22Rv1 (cell line): ENCODE data around the gene FZD10.

Source experiments
- H3K27ac ChIP-seq: fragments of 450-650 bp; 2 replicates; pipeline ENCODE4 v1.5.1; 2017
- ZFX ChIP-seq: fragments of 450-650 bp; IDR thresholded peaks from 2 replicates; pipeline ENCODE4 v1.6.1; 2017; ENCODE audit warnings: antibody characterized with exemption, borderline replicate concordance
- TF ChIP-seq, protein P1 (sequence below): fragments of 450-650 bp; IDR thresholded peaks from 2 replicates; pipeline ENCODE4 v1.5.1; 2017; ENCODE audit warnings: mild to moderate bottlenecking

FZD10 gene, protein sequence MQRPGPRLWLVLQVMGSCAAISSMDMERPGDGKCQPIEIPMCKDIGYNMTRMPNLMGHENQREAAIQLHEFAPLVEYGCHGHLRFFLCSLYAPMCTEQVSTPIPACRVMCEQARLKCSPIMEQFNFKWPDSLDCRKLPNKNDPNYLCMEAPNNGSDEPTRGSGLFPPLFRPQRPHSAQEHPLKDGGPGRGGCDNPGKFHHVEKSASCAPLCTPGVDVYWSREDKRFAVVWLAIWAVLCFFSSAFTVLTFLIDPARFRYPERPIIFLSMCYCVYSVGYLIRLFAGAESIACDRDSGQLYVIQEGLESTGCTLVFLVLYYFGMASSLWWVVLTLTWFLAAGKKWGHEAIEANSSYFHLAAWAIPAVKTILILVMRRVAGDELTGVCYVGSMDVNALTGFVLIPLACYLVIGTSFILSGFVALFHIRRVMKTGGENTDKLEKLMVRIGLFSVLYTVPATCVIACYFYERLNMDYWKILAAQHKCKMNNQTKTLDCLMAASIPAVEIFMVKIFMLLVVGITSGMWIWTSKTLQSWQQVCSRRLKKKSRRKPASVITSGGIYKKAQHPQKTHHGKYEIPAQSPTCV

DNA sequence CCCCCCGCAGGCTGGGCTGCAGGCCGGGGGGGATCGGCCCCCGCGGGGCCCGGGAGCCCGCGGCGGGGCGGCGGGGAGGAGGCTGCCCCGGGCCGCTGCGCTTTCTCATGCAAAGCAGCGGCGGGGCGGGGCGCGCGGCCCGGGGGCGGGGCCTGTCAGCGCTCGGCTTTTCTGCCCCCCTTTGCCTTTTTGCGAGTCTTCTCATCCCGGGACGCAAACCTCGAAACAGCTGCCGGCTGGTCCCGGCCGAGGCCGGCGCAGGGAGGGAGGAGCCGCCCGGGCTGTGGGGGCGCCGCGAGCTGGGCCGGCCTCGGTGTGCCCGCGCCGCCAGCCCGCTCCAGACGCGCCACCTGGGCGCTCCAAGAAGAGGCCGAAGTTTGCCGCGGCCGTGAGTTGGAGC lies at the start of gene FZD10:
Gene FZD10, plus strand, starts transcription at position 198 of the 400 bp plus-strand sequence. CDS start 479 bp downstream, outside the sequence.
- no peak for TF ChIP-seq ZFX
- TF ChIP-seq, protein P1, sequence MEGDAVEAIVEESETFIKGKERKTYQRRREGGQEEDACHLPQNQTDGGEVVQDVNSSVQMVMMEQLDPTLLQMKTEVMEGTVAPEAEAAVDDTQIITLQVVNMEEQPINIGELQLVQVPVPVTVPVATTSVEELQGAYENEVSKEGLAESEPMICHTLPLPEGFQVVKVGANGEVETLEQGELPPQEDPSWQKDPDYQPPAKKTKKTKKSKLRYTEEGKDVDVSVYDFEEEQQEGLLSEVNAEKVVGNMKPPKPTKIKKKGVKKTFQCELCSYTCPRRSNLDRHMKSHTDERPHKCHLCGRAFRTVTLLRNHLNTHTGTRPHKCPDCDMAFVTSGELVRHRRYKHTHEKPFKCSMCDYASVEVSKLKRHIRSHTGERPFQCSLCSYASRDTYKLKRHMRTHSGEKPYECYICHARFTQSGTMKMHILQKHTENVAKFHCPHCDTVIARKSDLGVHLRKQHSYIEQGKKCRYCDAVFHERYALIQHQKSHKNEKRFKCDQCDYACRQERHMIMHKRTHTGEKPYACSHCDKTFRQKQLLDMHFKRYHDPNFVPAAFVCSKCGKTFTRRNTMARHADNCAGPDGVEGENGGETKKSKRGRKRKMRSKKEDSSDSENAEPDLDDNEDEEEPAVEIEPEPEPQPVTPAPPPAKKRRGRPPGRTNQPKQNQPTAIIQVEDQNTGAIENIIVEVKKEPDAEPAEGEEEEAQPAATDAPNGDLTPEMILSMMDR = no peak
- no peak within 1 kb of the TSS for H3K27ac ChIP-seq

DNA sequence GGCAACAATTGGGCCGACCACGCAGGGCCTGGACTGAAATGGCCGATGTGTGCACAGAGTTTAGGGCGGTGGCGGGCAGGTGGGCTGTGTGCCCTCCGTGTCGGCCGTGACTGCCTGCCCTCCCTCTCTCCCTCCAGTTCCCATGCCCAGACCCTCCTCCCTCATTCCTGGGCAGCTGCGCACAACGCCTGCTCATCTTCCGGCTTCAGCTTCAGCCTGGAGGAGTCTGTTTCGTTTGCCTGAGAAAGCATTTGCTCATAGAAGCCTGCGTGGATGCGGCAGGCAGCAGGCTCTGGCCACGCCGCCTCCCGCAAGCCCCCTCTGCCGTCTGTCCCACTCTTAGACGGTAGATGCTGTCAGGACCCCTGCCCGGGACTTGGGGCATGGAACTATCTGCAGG lies 47.3 kb upstream of the FZD10 start:
- no peak for TF ChIP-seq ZFX
- TF ChIP-seq, protein P1 = no peak
- H3K27ac ChIP-seq = no peak overlapping the region

DNA sequence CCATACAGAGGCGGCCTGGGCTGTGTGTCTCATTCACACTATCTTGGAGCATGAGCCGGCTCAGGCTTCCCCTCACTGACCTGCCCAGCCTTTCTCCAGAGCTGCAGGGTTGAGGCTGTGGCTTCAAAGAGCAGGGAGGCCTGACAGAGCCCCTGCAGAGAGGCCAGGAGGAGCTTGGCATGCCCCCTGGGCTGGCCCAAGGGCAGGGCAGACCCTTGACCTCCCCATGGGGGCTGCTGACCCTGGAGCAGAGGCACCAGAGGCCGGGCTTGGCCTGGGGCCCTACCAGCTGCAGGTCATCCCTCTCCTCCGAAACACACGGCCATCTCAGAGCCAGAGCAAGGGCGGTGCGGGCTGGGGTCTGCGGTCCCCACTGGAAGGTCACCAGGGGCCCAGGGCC lies 46.6 kb upstream of the FZD10 start:
- H3K27ac ChIP-seq = no peak overlapping the region
- no peak for TF ChIP-seq ZFX
- TF ChIP-seq, protein P1 = no peak

DNA sequence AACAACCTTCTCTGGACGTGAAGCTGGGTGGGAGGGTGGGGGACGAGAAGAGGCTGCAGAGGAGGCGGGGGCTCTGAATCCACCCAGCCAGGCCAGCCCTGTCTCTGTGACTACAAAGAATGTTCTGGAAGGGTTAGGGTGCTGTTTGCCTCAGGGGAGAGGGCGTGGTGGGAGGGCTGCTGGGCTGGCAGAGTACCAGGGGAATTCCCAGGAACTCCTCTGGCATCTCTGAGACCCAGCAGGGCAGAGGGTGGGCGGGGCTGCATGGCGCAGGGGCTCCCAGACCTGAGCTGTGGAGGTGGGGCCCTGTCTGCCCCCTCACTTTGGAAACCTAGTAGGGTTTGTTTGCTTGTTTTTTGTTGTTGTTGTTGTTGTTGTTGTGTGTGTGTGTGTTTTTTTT lies 45.5 kb upstream of the FZD10 start:
- TF ChIP-seq, protein P1 = no peak
- TF ChIP-seq ZFX = no peak
- H3K27ac ChIP-seq = no peak overlapping the region

DNA sequence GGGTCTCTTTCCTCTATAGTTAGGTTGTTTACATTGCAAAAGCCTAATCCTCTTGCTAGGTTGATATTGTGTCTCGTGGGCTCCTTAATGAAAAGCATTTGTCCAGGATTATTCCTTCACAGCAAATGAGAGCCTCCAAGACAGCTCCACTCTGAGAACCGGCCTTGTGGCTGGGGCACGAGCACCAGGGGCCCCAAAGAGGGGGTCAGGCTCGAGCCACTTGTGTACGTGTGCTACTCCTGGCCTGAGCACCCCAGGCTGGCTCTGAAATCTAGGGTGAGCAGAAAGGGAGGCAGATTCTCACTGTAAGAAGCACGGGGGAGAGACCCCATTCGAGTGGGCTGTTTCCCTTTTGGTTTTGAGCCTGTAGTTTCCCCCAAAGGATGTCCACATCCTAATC lies 45.0 kb upstream of the FZD10 start:
- no peak for TF ChIP-seq ZFX
- TF ChIP-seq, protein P1 = no peak
- H3K27ac ChIP-seq = no peak overlapping the region

DNA sequence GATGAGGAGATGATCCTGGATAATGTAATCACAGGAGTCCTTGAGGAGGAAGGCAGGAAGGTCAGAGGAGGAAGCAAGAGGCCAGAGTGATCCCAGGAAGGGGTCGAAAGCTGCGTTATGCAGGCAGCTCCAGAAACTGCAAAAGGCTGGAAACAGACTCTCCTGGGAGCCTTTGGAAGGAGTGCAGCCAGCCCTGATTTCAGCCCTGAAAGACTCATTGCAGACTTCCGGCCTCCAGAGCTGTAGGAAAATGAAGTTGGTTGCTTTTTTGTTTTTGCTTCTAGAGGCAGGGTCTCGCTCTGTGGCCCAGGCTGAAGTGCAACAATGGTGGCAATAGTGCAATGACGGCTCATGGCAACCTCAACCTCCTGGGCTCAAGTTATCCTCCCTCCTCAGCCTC lies 44.6 kb upstream of the FZD10 start:
- H3K27ac ChIP-seq = no peak overlapping the region
- TF ChIP-seq, protein P1 = no peak
- TF ChIP-seq ZFX = no peak

DNA sequence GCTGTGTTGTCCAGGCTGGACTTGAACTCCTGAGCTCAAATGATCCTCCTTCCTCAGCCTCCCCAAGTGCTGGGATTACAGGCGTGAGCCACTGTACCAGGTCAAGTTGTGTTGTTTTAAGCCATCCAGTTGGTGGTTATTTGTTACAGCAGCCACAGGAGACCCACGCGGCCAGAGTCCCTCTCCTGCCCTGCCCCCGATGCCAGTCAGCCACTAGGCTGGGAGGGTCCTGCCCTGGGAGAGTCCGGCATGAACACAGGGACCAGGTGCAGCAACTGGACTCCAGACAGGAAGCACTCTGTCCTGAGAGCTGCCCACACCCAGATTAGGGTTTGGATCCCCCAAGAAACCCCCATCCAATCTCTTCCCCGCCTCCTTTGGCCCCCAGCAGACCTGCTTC lies 44.1 kb upstream of the FZD10 start:
- H3K27ac ChIP-seq = no peak overlapping the region
- no peak for TF ChIP-seq ZFX
- TF ChIP-seq, protein P1 = no peak
